Esophagus (tissue), 2 donors: ENCODE measurements around the gene POLR2A. TPM values are rescaled to one million over a fixed set of nuclear protein-coding genes. Genes with fewer than 3 reads are reported as not detected.

Source experiments
- H3K27ac ChIP-seq, 2 donors: one replicate each; pipeline ENCODE4 v1.5.1; 2013; ENCODE audit warnings: low read depth in 2 of 2, mild to moderate bottlenecking in 2 of 2, inconsistent platforms in 1 of 2, low read length in 1 of 2, moderate library complexity in 1 of 2
- H3K27me3 ChIP-seq, 2 donors: one replicate each; pipeline ENCODE4 v1.6.1; 2013; ENCODE audit warnings: low read length in 2 of 2, control low read depth in 1 of 2, mild to moderate bottlenecking in 1 of 2; ENCODE audit not compliant: insufficient read depth in 2 of 2, control insufficient read depth in 1 of 2
- H3K36me3 ChIP-seq, 2 donors: one replicate each; pipeline ENCODE4 v1.6.1; 2013; ENCODE audit warnings: low read length in 1 of 2; ENCODE audit not compliant: control insufficient read depth in 2 of 2, insufficient read depth in 2 of 2
- H3K4me1 ChIP-seq, 2 donors: one replicate each; pipeline ENCODE4 v1.6.1; 2013; ENCODE audit warnings: low read length in 1 of 2; ENCODE audit not compliant: control insufficient read depth in 2 of 2, insufficient read depth in 2 of 2
- H3K4me3 ChIP-seq, 2 donors: one replicate each; pipeline ENCODE4 v1.5.1; 2013; ENCODE audit warnings: low read length in 2 of 2, mild to moderate bottlenecking in 2 of 2, low read depth in 1 of 2, moderate library complexity in 1 of 2
- H3K9me3 ChIP-seq, 2 donors: one replicate each; pipeline ENCODE4 v1.6.1; 2013; ENCODE audit warnings: mild to moderate bottlenecking in 2 of 2, low read depth in 1 of 2, low read length in 1 of 2, moderate library complexity in 1 of 2; ENCODE audit not compliant: control insufficient read depth in 2 of 2, insufficient read depth in 1 of 2
- WGBS, 2 donors: extraction: QIAGEN DNeasy Blood & Tissue Kit; methylation state at CpG; one replicate each; pipeline ENCODE4 v1.1.7; 2013; 5-methylcytosine and 5-hydroxymethylcytosine counted together
- polyA plus RNA-seq, 2 donors: library from polyadenylated mRNA; stranded (reverse); fragments of 200-250 nt; gene quantifications; one replicate each; pipeline ENCODE4 v1.2.3, GENCODE V29; 2013
- donor health status: healthy with polysubstance abuse.
- donor health status: Bipolar disorder and iron deficiency.

POLR2A gene
- polyA plus RNA-seq, 2 donors: 33.8 to 56.6 TPM

DNA sequence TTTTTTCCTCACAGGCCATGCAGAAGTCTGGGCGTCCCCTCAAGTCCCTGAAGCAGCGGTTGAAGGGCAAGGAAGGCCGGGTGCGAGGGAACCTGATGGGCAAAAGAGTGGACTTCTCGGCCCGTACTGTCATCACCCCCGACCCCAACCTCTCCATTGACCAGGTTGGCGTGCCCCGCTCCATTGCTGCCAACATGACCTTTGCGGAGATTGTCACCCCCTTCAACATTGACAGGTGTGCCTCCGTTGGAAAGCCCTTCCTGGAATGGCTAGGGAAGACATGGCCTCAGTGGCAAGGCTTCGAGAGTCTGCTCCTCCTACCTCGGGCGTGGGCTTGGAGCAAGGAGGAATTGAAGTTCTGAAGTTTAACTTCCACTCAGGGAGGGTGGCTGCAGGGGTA, 13.5 kb downstream of the POLR2A start:
- Histone ChIP-seq H3K27ac (no peak overlapping the region), H3K36me3 (peaks cover 31 to 60% of the 10 kb centered on the region in 2 donors), H3K4me3 (no peak overlapping the region), H3K9me3 (no peaks in the 10 kb centered on the region), H3K27me3 (no peaks in the 10 kb centered on the region), H3K4me1 (peaks cover 0 to 2% of the 10 kb centered on the region in 2 donors)
- WGBS, 2 donors: 91 to 92% methylated on average over 14 of the region's 14 CpGs

DNA sequence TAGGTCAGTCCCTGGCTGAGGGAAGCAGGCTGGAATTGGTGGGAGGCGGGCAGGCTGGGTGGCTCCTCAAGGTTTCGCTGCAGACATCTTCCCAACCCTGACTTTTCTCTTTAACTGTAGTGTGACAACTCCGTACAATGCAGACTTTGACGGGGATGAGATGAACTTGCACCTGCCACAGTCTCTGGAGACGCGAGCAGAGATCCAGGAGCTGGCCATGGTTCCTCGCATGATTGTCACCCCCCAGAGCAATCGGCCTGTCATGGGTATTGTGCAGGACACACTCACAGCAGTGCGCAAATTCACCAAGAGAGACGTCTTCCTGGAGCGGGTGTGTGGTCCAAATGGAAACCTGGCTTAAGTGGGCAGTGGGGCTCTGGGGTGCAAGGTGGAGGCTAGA, 15.0 kb downstream of the POLR2A start:
- Histone ChIP-seq H3K4me3 (no peak overlapping the region), H3K4me1 (no peaks in the 10 kb centered on the region), H3K9me3 (no peaks in the 10 kb centered on the region), H3K36me3 (peaks cover 44 to 74% of the 10 kb centered on the region in 2 donors), H3K27me3 (no peaks in the 10 kb centered on the region), H3K27ac (no peak overlapping the region)
- 85 to 87% methylated on average over 11 of the region's 11 CpGs for WGBS, 2 donors

DNA sequence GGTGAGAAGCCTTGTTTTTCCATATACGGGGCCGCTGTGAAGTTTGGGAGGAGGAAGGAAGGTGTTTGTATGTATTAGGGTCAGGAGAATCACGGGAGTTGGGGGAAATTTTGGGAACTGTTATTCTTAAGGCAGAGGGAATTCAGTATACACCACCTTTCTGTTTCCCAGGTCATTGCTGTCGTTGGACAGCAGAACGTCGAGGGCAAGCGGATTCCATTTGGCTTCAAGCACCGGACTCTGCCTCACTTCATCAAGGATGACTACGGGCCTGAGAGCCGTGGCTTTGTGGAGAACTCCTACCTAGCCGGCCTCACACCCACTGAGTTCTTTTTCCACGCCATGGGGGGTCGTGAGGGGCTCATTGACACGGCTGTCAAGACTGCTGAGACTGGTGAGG, 17.6 kb downstream of the POLR2A start:
- Histone ChIP-seq H3K36me3 (peaks cover 41 to 61% of the 10 kb centered on the region in 2 donors), H3K9me3 (no peaks in the 10 kb centered on the region), H3K27ac (no peak overlapping the region), H3K4me1 (no peaks in the 10 kb centered on the region), H3K27me3 (no peaks in the 10 kb centered on the region), H3K4me3 (no peak overlapping the region)
- 84% methylated on average over 14 of the region's 14 CpGs for WGBS, 2 donors

DNA sequence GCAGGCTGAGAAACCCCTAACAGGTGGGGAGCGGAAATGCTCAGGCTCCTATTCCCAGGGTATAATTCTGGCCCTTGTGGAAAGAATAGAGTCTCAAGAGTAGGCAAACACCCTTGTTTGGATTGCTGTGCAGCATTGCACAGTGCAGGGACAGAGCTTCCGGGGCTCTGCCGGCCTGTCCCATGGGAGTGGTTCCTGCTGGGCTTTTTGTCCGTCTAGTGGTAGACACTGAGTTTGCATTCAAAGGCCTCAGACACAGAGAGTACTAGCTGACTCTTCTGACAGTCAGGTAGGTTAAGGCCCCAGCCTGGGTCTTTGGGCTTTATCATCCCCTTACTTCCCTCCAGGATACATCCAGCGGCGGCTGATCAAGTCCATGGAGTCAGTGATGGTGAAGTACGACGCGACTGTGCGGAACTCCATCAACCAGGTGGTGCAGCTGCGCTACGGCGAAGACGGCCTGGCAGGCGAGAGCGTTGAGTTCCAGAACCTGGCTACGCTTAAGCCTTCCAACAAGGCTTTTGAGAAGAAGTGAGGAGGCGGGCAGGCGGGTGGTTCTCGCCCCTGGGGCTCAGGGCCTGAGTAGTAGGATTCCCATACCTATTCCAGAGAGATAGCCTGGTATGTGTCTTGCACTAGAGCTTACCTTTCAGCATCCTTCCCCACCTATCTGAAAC, 18.1 kb downstream of the POLR2A start:
- no peaks in the 10 kb centered on the region for H3K9me3 ChIP-seq
- peaks cover 38 to 56% of the 10 kb centered on the region in 2 donors for H3K36me3 ChIP-seq
- H3K27me3 ChIP-seq: no peaks in the 10 kb centered on the region
- no peak overlapping the region for H3K27ac ChIP-seq
- WGBS, 2 donors: 90 to 92% methylated on average over 20 of the region's 20 CpGs
- H3K4me1 ChIP-seq: no peaks in the 10 kb centered on the region
- no peak overlapping the region for H3K4me3 ChIP-seq

DNA sequence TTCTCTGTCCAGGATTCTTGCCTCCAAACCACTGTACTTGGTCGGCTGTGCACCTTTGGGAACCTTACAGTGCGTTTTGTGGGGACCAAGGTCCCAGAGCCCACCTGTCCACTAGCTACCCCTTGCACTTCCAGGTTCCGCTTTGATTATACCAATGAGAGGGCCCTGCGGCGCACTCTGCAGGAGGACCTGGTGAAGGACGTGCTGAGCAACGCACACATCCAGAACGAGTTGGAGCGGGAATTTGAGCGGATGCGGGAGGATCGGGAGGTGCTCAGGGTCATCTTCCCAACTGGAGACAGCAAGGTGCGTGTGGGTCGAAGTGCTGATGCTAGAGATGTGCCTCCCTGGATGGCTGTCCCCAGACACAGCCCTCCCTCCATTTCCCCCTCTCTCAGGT, 18.8 kb downstream of the POLR2A start:
- no peaks in the 10 kb centered on the region for H3K4me1 ChIP-seq
- peaks cover 33 to 49% of the 10 kb centered on the region in 2 donors for H3K36me3 ChIP-seq
- H3K9me3 ChIP-seq: no peaks in the 10 kb centered on the region
- WGBS, 2 donors: 87% methylated on average over 14 of the region's 14 CpGs
- no peak overlapping the region for H3K4me3 ChIP-seq
- H3K27ac ChIP-seq: no peak overlapping the region
- H3K27me3 ChIP-seq: no peaks in the 10 kb centered on the region

DNA sequence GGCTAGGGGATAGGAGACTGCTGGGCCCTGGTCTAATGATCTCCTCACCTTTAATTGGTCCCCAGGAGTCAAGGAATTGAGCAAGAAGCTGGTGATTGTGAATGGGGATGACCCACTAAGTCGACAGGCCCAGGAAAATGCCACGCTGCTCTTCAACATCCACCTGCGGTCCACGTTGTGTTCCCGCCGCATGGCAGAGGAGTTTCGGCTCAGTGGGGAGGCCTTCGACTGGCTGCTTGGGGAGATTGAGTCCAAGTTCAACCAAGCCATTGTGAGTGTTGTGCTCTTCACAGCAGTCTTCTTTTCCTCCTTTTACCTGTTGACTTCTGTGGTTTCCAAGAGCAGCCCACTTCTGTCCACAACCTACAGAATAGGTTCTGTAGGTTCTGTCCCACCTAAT, 19.4 kb downstream of the POLR2A start:
- Histone ChIP-seq H3K4me1 (no peaks in the 10 kb centered on the region), H3K27me3 (no peaks in the 10 kb centered on the region), H3K36me3 (peaks cover 29 to 49% of the 10 kb centered on the region in 2 donors), H3K4me3 (no peak overlapping the region), H3K9me3 (no peaks in the 10 kb centered on the region), H3K27ac (no peak overlapping the region)
- WGBS, 2 donors: 94 to 97% methylated on average over 8 of the region's 8 CpGs

DNA sequence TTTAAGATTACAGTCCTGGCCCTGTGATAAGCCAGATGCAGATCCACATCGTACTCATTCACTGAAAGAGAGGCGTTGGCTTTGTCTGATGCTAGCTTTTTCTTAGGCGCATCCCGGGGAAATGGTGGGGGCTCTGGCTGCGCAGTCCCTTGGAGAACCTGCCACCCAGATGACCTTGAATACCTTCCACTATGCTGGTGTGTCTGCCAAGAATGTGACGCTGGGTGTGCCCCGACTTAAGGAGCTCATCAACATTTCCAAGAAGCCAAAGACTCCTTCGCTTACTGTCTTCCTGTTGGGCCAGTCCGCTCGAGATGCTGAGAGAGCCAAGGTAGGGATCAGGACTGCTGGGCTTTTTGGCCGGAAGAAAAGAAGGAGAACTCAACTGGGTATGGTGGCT, 24.0 kb downstream of the POLR2A start:
- Histone ChIP-seq H3K27ac (peak overlapping the region in 1 of 2 donors; percentile 1), H3K36me3 (peaks cover 30 to 54% of the 10 kb centered on the region in 2 donors), H3K4me3 (no peak overlapping the region), H3K27me3 (no peaks in the 10 kb centered on the region), H3K4me1 (peaks cover 0 to 2% of the 10 kb centered on the region in 2 donors), H3K9me3 (peaks cover 0 to 4% of the 10 kb centered on the region in 2 donors)
- WGBS, 2 donors: 65 to 66% methylated on average over 11 of the region's 11 CpGs

DNA sequence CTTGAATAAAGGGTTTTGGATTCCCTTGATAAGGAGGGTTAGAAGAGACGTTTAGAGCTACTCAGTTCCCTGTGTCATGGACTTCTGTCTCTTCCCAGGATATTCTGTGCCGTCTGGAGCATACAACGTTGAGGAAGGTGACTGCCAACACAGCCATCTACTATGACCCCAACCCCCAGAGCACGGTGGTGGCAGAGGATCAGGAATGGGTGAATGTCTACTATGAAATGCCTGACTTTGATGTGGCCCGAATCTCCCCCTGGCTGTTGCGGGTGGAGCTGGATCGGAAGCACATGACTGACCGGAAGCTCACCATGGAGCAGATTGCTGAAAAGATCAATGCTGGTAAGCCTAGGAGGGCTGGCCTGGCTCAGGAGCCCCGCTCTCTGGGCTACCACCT, 24.7 kb downstream of the POLR2A start:
- Histone ChIP-seq H3K4me1 (peaks cover 0 to 2% of the 10 kb centered on the region in 2 donors), H3K9me3 (peaks cover 0 to 4% of the 10 kb centered on the region in 2 donors), H3K4me3 (no peak overlapping the region), H3K27ac (no peak overlapping the region), H3K36me3 (peaks cover 26 to 54% of the 10 kb centered on the region in 2 donors), H3K27me3 (no peaks in the 10 kb centered on the region)
- 92 to 93% methylated on average over 9 of the region's 9 CpGs for WGBS, 2 donors

DNA sequence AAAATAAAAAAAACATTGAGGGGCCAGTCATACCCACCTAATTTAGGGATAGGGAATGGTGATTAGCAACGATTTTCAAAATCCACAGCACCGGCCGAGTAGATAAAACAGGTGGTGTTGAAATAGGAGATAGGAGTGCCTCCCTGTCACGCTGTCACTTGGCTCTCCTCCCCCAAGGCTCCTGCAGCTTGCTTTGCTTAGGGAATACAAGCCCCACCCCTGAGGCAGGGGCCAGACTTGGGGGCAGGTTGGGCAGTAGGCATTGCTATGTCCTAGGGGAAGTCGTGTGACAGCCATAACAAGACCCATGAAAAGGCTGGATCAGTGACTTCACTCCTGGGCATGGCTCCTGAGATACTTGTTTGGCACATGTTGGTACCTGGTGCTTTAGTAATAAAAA, 25.8 kb downstream of the POLR2A start:
- Histone ChIP-seq H3K27ac (no peak overlapping the region), H3K4me1 (peaks cover 0 to 4% of the 10 kb centered on the region in 2 donors), H3K36me3 (peaks cover 25 to 55% of the 10 kb centered on the region in 2 donors), H3K9me3 (peaks cover 0 to 4% of the 10 kb centered on the region in 2 donors), H3K4me3 (no peak overlapping the region), H3K27me3 (no peaks in the 10 kb centered on the region)
- 75 to 84% methylated on average over 5 of the region's 5 CpGs for WGBS, 2 donors

DNA sequence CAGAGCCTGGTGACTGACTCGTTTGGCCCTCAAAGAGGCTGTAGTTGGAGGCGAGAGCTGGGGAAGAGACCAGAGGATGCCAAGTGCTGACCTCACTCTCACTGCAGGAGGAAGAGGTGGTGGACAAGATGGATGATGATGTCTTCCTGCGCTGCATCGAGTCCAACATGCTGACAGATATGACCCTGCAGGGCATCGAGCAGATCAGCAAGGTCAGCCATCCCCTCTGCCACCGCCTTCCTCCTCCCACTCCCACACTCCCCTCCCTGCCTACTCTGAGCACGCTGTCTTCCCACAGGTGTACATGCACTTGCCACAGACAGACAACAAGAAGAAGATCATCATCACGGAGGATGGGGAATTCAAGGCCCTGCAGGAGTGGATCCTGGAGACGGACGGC, 26.9 kb downstream of the POLR2A start:
- no peak overlapping the region for H3K4me3 ChIP-seq
- H3K4me1 ChIP-seq: peaks cover 0 to 4% of the 10 kb centered on the region in 2 donors
- H3K27ac ChIP-seq: no peak overlapping the region
- peaks cover 0 to 4% of the 10 kb centered on the region in 2 donors for H3K9me3 ChIP-seq
- no peaks in the 10 kb centered on the region for H3K27me3 ChIP-seq
- H3K36me3 ChIP-seq: peaks cover 25 to 57% of the 10 kb centered on the region in 2 donors
- 77 to 80% methylated on average over 10 of the region's 10 CpGs for WGBS, 2 donors
